Retinal pigment epithelial cell (primary cell): ENCODE results near the gene ENPEP.
"Not testable (repeated sequence)": the region's sequence is repeated elsewhere in the genome, so short reads cannot be mapped to it uniquely, and the experiment has no call there.

ENCODE experiments used
- DNase-seq: peaks from one replicate; pipeline ENCODE4 v3.0.0-alpha.2; 2010; ENCODE audit warnings: low read depth
- H3K4me3 ChIP-seq: 2 replicates; pipeline ENCODE4 v1.5.1; 2011; ENCODE audit warnings: mild to moderate bottlenecking, low read length, control low read depth, moderate library complexity
- CTCF ChIP-seq: conservative IDR thresholded peaks from 2 replicates; pipeline ENCODE4 v1.5.1; 2011; ENCODE audit warnings: low read depth, low read length, control low read depth, inconsistent platforms

ENPEP gene

GRCh38 chr4:110486256-110486655 lies 10.3 kb downstream of the ENPEP start:
- no peak for DNase-seq
- TF ChIP-seq CTCF: no peak
- H3K4me3 ChIP-seq: no peak overlapping the region

GRCh38 chr4:110486850-110487249 lies 10.9 kb downstream of the ENPEP start:
- not testable (repeated sequence) for H3K4me3 ChIP-seq, DNase-seq

- TF ChIP-seq CTCF: no peak
- no peak for DNase-seq
- H3K4me3 ChIP-seq: no peak overlapping the region
Measured at GRCh38 chr4:110487873-110488272, 11.9 kb downstream of the ENPEP start.

GRCh38 chr4:110489901-110490508 lies 14.1 kb downstream of the ENPEP start:
- DNase-seq: no peak
- no peak for TF ChIP-seq CTCF

GRCh38 chr4:110492522-110492921 lies 16.6 kb downstream of the ENPEP start:
- H3K4me3 ChIP-seq: no peak overlapping the region
- TF ChIP-seq CTCF: no peak
- no peak for DNase-seq

More at GRCh38 chr4:110489901-110490508, 14.1 kb downstream of the ENPEP start:
- no peak overlapping the region for H3K4me3 ChIP-seq

GRCh38 chr4:110493520-110493919 lies 17.6 kb downstream of the ENPEP start:
- TF ChIP-seq CTCF: no peak
- no peak for DNase-seq

GRCh38 chr4:110498420-110498819 lies 22.5 kb downstream of the ENPEP start:
- TF ChIP-seq CTCF: no peak

More at GRCh38 chr4:110493520-110493919, 17.6 kb downstream of the ENPEP start:
- H3K4me3 ChIP-seq: no peak overlapping the region

More at GRCh38 chr4:110498420-110498819, 22.5 kb downstream of the ENPEP start:
- DNase-seq: no peak
- H3K4me3 ChIP-seq: no peak overlapping the region
